Natural killer cell (primary cell): ENCODE results near the gene ASCL5. TPM values are rescaled to one million over a fixed set of nuclear protein-coding genes. Genes with fewer than 3 reads are reported as not detected.

Experiments used
- ATAC-seq, 3 donors: fragments of 150-1000 bp in 2 of 3; fragments of 200-7000 bp in 1 of 3; cut with Tn5 transposase; 1 replicate in 1 of 3; 2 replicates in 2 of 3; pipeline ENCODE4 v1.10.0; 2021; ENCODE audit warnings: mild to moderate bottlenecking in 2 of 3, moderate library complexity in 2 of 3
- DNase-seq, 2 donors: peaks; one replicate each; pipeline versions ENCODE4 v3.0.0 to v3.0.0-alpha.2; 2013 to 2021; ENCODE audit warnings: mixed read lengths in 1 of 2
- H3K27ac ChIP-seq: one replicate; pipeline ENCODE4 v1.5.1; 2013; ENCODE audit warnings: mild to moderate bottlenecking, low read length
- H3K27me3 ChIP-seq: one replicate; pipeline ENCODE4 v1.6.1; 2013; ENCODE audit warnings: low read length; ENCODE audit not compliant: control insufficient read depth, insufficient read depth
- H3K36me3 ChIP-seq: one replicate; pipeline ENCODE4 v1.6.1; 2013; ENCODE audit warnings: low read length; ENCODE audit not compliant: control insufficient read depth, insufficient read depth
- H3K4me1 ChIP-seq: one replicate; pipeline ENCODE4 v1.6.1; 2013; ENCODE audit warnings: low read length; ENCODE audit not compliant: control insufficient read depth, insufficient read depth
- H3K4me3 ChIP-seq: one replicate; pipeline ENCODE4 v1.5.1; 2013; ENCODE audit warnings: low read length
- H3K9me3 ChIP-seq: one replicate; pipeline ENCODE4 v1.6.1; 2013; ENCODE audit warnings: low read length; ENCODE audit not compliant: control insufficient read depth, insufficient read depth
- H3K27ac Mint-ChIP-seq, 2 donors: one replicate each; pipeline ENCODE4 v1.8.0; 2022; ENCODE audit warnings: mild to moderate bottlenecking in 2 of 2, mixed read lengths in 2 of 2, moderate library complexity in 1 of 2
- H3K27me3 Mint-ChIP-seq, 2 donors: one replicate each; pipeline ENCODE4 v1.8.0; 2022; ENCODE audit warnings: low read depth in 2 of 2, mixed read lengths in 2 of 2
- H3K36me3 Mint-ChIP-seq: one replicate; pipeline ENCODE4 v1.8.0; 2022; ENCODE audit warnings: mixed read lengths
- H3K4me1 Mint-ChIP-seq, 2 donors: one replicate each; pipeline ENCODE4 v1.8.0; 2022; ENCODE audit warnings: mixed read lengths in 2 of 2
- H3K4me3 Mint-ChIP-seq: one replicate; pipeline ENCODE4 v1.8.0; 2022; ENCODE audit warnings: mild to moderate bottlenecking, moderate library complexity, mixed read lengths
- H3K9me3 Mint-ChIP-seq, 2 donors: one replicate each; pipeline ENCODE4 v1.8.0; 2022; ENCODE audit warnings: mixed read lengths in 2 of 2
- CTCF ChIP-seq: fragments of 200-600 bp; IDR thresholded peaks from one replicate; pipeline ENCODE4 v1.8.0; 2022; ENCODE audit warnings: antibody characterized with exemption
- WGBS: methylation state at CpG from one replicate; pipeline ENCODE4 v1.1.7; 2013; ENCODE audit warnings: missing lambda C conversion rate; ENCODE audit not compliant: insufficient coverage; 5-methylcytosine and 5-hydroxymethylcytosine counted together
- intact Hi-C: fragments of 100-400 bp; cut with micrococcal nuclease; formaldehyde crosslinking; loops from one replicate; pipeline ENCODE4 v1.14.2; 2022
- total RNA-seq, 4 donors: library from RNA; stranded (reverse); fragments of 120-200 nt in 1 of 4; gene quantifications; one replicate each; pipeline versions ENCODE4 v1.2.3 to v1.2.4, GENCODE V29; 2013 to 2022

ASCL5 gene
- total RNA-seq, 3 donors from 2014 or later (not counting 1 experiment from before 2014, with no cell fraction given) = not detected

GRCh38 chr1:201140941-201141260 lies 13.9 kb upstream of the ASCL5 start:
- Histone ChIP-seq H3K9me3 (no peaks in the 10 kb centered on the region), H3K4me3 (no peak overlapping the region), H3K4me1 (no peaks in the 10 kb centered on the region), H3K27ac (no peak overlapping the region), H3K27me3 (no peaks in the 10 kb centered on the region), H3K36me3 (peaks cover 21% of the 10 kb centered on the region)
- H3K36me3 Mint-ChIP-seq = peaks cover 7% of the 10 kb centered on the region
- no peak overlapping the region for H3K27ac Mint-ChIP-seq
- no peak for DNase-seq
- ATAC-seq = no peak
- H3K9me3 Mint-ChIP-seq = no peaks in the 10 kb centered on the region
- intact Hi-C loops = no loop called here
- TF ChIP-seq CTCF = no peak
- 89% methylated on average over 8 of the region's 8 CpGs for WGBS
- no peak overlapping the region for H3K4me3 Mint-ChIP-seq
- H3K4me1 Mint-ChIP-seq = no peaks in the 10 kb centered on the region
- H3K27me3 Mint-ChIP-seq = no peaks in the 10 kb centered on the region

- H3K9me3 ChIP-seq = no peaks in the 10 kb centered on the region
- intact Hi-C loops = no loop called here
- H3K27ac ChIP-seq = no peak overlapping the region
- 76% methylated on average over 9 of the region's 10 CpGs for WGBS
- H3K4me3 ChIP-seq = no peak overlapping the region
- H3K27me3 ChIP-seq = no peaks in the 10 kb centered on the region
- H3K36me3 Mint-ChIP-seq = peaks cover 7% of the 10 kb centered on the region
- H3K4me1 ChIP-seq = no peaks in the 10 kb centered on the region
- H3K27ac Mint-ChIP-seq = no peak overlapping the region
- no peak for TF ChIP-seq CTCF
- H3K4me3 Mint-ChIP-seq = no peak overlapping the region
- ATAC-seq (no peak), DNase-seq (no peak)
- H3K9me3 Mint-ChIP-seq = no peaks in the 10 kb centered on the region
- no peaks in the 10 kb centered on the region for H3K4me1 Mint-ChIP-seq
- no peaks in the 10 kb centered on the region for H3K27me3 Mint-ChIP-seq
- peaks cover 21% of the 10 kb centered on the region for H3K36me3 ChIP-seq
Measured at GRCh38 chr1:201140235-201140940, 13.4 kb upstream of the ASCL5 start.

GRCh38 chr1:201139756-201140155 lies 12.8 kb upstream of the ASCL5 start:
- H3K27ac ChIP-seq = no peak overlapping the region
- H3K4me3 ChIP-seq = no peak overlapping the region
- intact Hi-C loops = no loop called here
- no peaks in the 10 kb centered on the region for H3K9me3 ChIP-seq
- H3K4me1 Mint-ChIP-seq = no peaks in the 10 kb centered on the region
- ATAC-seq = no peak
- 87% methylated on average over 9 of the region's 9 CpGs for WGBS
- no peaks in the 10 kb centered on the region for H3K9me3 Mint-ChIP-seq
- H3K27me3 Mint-ChIP-seq = no peaks in the 10 kb centered on the region
- H3K4me3 Mint-ChIP-seq = no peak overlapping the region
- H3K27ac Mint-ChIP-seq = no peak overlapping the region
- H3K27me3 ChIP-seq = no peaks in the 10 kb centered on the region
- H3K4me1 ChIP-seq = no peaks in the 10 kb centered on the region
- peaks cover 17% of the 10 kb centered on the region for H3K36me3 ChIP-seq
- TF ChIP-seq CTCF = no peak
- peaks cover 7% of the 10 kb centered on the region for H3K36me3 Mint-ChIP-seq
- DNase-seq = no peak

- H3K4me3 Mint-ChIP-seq = no peak overlapping the region
- no peak overlapping the region for H3K27ac ChIP-seq
- no peak for DNase-seq
- H3K9me3 Mint-ChIP-seq = no peaks in the 10 kb centered on the region
- peaks cover 13% of the 10 kb centered on the region for H3K36me3 ChIP-seq
- no peak for ATAC-seq
- 94% methylated on average over 5 of the region's 5 CpGs for WGBS
- intact Hi-C loops = no loop called here
- no peaks in the 10 kb centered on the region for H3K4me1 ChIP-seq
- H3K4me3 ChIP-seq = no peak overlapping the region
- no peaks in the 10 kb centered on the region for H3K9me3 ChIP-seq
- no peaks in the 10 kb centered on the region for H3K27me3 ChIP-seq
- peaks cover 7% of the 10 kb centered on the region for H3K36me3 Mint-ChIP-seq
- no peaks in the 10 kb centered on the region for H3K4me1 Mint-ChIP-seq
- no peaks in the 10 kb centered on the region for H3K27me3 Mint-ChIP-seq
- H3K27ac Mint-ChIP-seq = no peak overlapping the region
- TF ChIP-seq CTCF = no peak
Measured at GRCh38 chr1:201139306-201139705, 12.3 kb upstream of the ASCL5 start.
